ENCODE data around the gene ZNF282. TPM values are rescaled to one million over a fixed set of nuclear protein-coding genes. Genes with fewer than 3 reads are reported as not detected.
A peak's percentile ranks its signal among the peaks of the same experiment; 100 is the strongest.

Gene ZNF282
- total RNA-seq, 1 experiment from 2014 or later, result 31.4 TPM

- Histone ChIP-seq H2AFZ (ENCODE audit: low read length) (no peak overlapping the region), H3K27me3 (ENCODE audit: low read length) (no peaks in the 10 kb centered on the region), H3K36me3 (ENCODE audit: low read depth, low read length) (peaks cover 21% of the 10 kb centered on the region), H3F3A (ENCODE audit: low read length, unreplicated experiment) (no peaks in the 10 kb centered on the region), H3K4me1 (ENCODE audit: insufficient read depth, low read length) (no peaks in the 10 kb centered on the region; the same call in none of the 2 replicates), H3K4me3 (ENCODE audit: low read length) (no peak overlapping the region), H4K20me1 (ENCODE audit: low read length) (no peaks in the 10 kb centered on the region), H3K79me2 (ENCODE audit: low read length) (no peaks in the 10 kb centered on the region), H3K27ac (ENCODE audit: low read length) (no peak overlapping the region), H3K4me2 (ENCODE audit: low read length) (no peak overlapping the region), H3K9me2 (replicated peaks; ENCODE audit: low read length) (no peaks in the 10 kb centered on the region), H3K9me3 (ENCODE audit: low read length) (no peaks in the 10 kb centered on the region), H3K9ac (ENCODE audit: low read length) (no peak overlapping the region)
- TF ChIP-seq EZH2 (IDR thresholded peaks at IDR 0.05; ENCODE audit: low read length, unreplicated experiment) (no peak), CTCF (conservative IDR thresholded peaks at IDR 0.05; ENCODE audit: low read depth, low read length) (no peak), EZH2phosphoT487 (IDR thresholded peaks at IDR 0.05; ENCODE audit: borderline replicate concordance, low read length) (no peak)
- CTCF ChIA-PET, result interaction anchor here (0.6 kb wide), 1 partner anchor 25 kb away, joined by 5 read pairs; no protein-coding TSS in a partner anchor
- ATAC-seq (no peak), DNase-seq (no peak)
- intact Hi-C loops (cut with micrococcal nuclease), result no loop called here
- POLR2A ChIA-PET (ENCODE audit: unreplicated experiment), result no interaction called here
- no TSS peak for BruUV-seq (replicated peaks)
Observed at GRCh38 chr7:149166142-149166541, 29.2 kb upstream of the ZNF282 start.

GRCh38 chr7:149166630-149167352 is 28.6 kb upstream of the ZNF282 start:
- peaks cover 20% of the 10 kb centered on the region for H3K36me3 ChIP-seq (ENCODE audit: low read depth, low read length)
- H3K9me2 ChIP-seq (replicated peaks; ENCODE audit: low read length), result no peaks in the 10 kb centered on the region
- H3K79me2 ChIP-seq (ENCODE audit: low read length), result no peaks in the 10 kb centered on the region
- H3K4me3 ChIP-seq (ENCODE audit: low read length), result no peak overlapping the region
- H3K4me1 ChIP-seq (ENCODE audit: insufficient read depth, low read length), result peaks cover 3% of the 10 kb centered on the region
- H3F3A ChIP-seq (ENCODE audit: low read length, unreplicated experiment), result no peaks in the 10 kb centered on the region
- no peak overlapping the region for H3K4me2 ChIP-seq (ENCODE audit: low read length)
- ChIA-PET CTCF (interaction anchor here (0.6 kb wide), 2 partner anchors 26 to 73 kb away, joined by 3 to 5 read pairs; no protein-coding TSS in a partner anchor), POLR2A (ENCODE audit: unreplicated experiment) (no interaction called here)
- TF ChIP-seq EZH2phosphoT487 (IDR thresholded peaks at IDR 0.05; ENCODE audit: borderline replicate concordance, low read length) (no peak), EZH2 (IDR thresholded peaks at IDR 0.05; ENCODE audit: low read length, unreplicated experiment) (no peak)
- no peaks in the 10 kb centered on the region for H4K20me1 ChIP-seq (ENCODE audit: low read length)
- ATAC-seq (no peak), DNase-seq (no peak)
- H3K9me3 ChIP-seq (ENCODE audit: low read length), result no peaks in the 10 kb centered on the region
- intact Hi-C loops (cut with micrococcal nuclease), result no loop called here
- H3K9ac ChIP-seq (ENCODE audit: low read length), result no peak overlapping the region
- H2AFZ ChIP-seq (ENCODE audit: low read length), result no peak overlapping the region
- H3K27ac ChIP-seq (ENCODE audit: low read length), result no peak overlapping the region
- BruUV-seq (replicated peaks), result no TSS peak
- H3K27me3 ChIP-seq (ENCODE audit: low read length), result no peaks in the 10 kb centered on the region

- no peak overlapping the region for H3K4me3 ChIP-seq (ENCODE audit: low read length)
- no peak overlapping the region for H3K9ac ChIP-seq (ENCODE audit: low read length)
- no peaks in the 10 kb centered on the region for H3K27me3 ChIP-seq (ENCODE audit: low read length)
- no peaks in the 10 kb centered on the region for H3K9me3 ChIP-seq (ENCODE audit: low read length)
- BruUV-seq (replicated peaks), result TSS peak; percentile 94
- H3K9me2 ChIP-seq (replicated peaks; ENCODE audit: low read length), result no peaks in the 10 kb centered on the region
- ATAC-seq, result peak; percentile 100
- intact Hi-C loops (cut with micrococcal nuclease), result loop anchor here (1.0 kb wide), 1 partner anchor 45 kb away; no protein-coding TSS in a partner anchor
- ChIA-PET CTCF (no interaction called here), POLR2A (ENCODE audit: unreplicated experiment) (no interaction called here)
- H3K79me2 ChIP-seq (ENCODE audit: low read length), result no peaks in the 10 kb centered on the region
- H3K36me3 ChIP-seq (ENCODE audit: low read depth, low read length), result peaks cover 19% of the 10 kb centered on the region; the same call in 1 of the 2 replicates
- peak overlapping the region; percentile 42 for H3K4me2 ChIP-seq (ENCODE audit: low read length)
- no peak overlapping the region for H2AFZ ChIP-seq (ENCODE audit: low read length)
- no peaks in the 10 kb centered on the region for H4K20me1 ChIP-seq (ENCODE audit: low read length)
- H3K27ac ChIP-seq (ENCODE audit: low read length), result peak overlapping the region; percentile 79
- DNase-seq, result peak; percentile 87
- H3K4me1 ChIP-seq (ENCODE audit: insufficient read depth, low read length), result peaks cover 13% of the 10 kb centered on the region
- no peaks in the 10 kb centered on the region for H3F3A ChIP-seq (ENCODE audit: low read length, unreplicated experiment)
- TF ChIP-seq EZH2 (IDR thresholded peaks at IDR 0.05; ENCODE audit: low read length, unreplicated experiment) (no peak), CTCF (conservative IDR thresholded peaks at IDR 0.05; ENCODE audit: low read depth, low read length) (no peak), EZH2phosphoT487 (IDR thresholded peaks at IDR 0.05; ENCODE audit: borderline replicate concordance, low read length) (no peak)
Observed at GRCh38 chr7:149171892-149172533, 23.3 kb upstream of the ZNF282 start.
